ENCODE measurements around the gene ELMO3. TPM values are rescaled to one million over a fixed set of nuclear protein-coding genes. Genes with fewer than 3 reads are reported as not detected.

Gene ELMO3
- total RNA-seq, 1 donor from 2014 or later, result 1.7 TPM

DNA sequence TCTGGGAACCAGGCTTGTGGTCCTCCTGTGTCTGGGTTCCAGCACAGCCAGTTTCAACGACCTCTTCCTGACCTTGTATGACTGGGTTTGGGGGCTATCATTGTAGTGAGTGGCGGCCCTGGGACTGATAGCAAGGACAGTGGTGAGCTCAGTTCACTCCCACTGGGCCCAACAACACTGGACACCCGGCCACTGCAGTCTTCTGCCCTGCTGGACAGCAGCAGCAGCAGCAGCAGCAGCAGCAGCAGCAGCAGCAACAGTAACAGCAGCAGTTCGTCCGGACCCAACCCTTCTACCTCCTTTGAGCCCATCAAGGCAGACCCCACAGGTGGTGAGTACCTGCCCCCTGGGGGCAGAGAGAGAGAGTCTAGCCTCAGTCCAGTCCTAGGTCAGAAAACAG, 3.3 kb upstream of the ELMO3 start:
- Mint-ChIP-seq H3K27ac (ENCODE audit: unreplicated experiment) (no peak overlapping the region), H3K4me1 (ENCODE audit: unreplicated experiment) (peaks cover 33% of the 10 kb centered on the region), H3K36me3 (ENCODE audit: unreplicated experiment) (peaks cover 24% of the 10 kb centered on the region), H3K4me3 (ENCODE audit: unreplicated experiment) (no peak overlapping the region), H3K27me3 (ENCODE audit: unreplicated experiment) (no peaks in the 10 kb centered on the region), H3K9me3 (ENCODE audit: unreplicated experiment) (no peaks in the 10 kb centered on the region)
- no peak for DNase-seq (ENCODE audit: extremely low spot score, unreplicated experiment)
- TF ChIP-seq, protein P1, sequence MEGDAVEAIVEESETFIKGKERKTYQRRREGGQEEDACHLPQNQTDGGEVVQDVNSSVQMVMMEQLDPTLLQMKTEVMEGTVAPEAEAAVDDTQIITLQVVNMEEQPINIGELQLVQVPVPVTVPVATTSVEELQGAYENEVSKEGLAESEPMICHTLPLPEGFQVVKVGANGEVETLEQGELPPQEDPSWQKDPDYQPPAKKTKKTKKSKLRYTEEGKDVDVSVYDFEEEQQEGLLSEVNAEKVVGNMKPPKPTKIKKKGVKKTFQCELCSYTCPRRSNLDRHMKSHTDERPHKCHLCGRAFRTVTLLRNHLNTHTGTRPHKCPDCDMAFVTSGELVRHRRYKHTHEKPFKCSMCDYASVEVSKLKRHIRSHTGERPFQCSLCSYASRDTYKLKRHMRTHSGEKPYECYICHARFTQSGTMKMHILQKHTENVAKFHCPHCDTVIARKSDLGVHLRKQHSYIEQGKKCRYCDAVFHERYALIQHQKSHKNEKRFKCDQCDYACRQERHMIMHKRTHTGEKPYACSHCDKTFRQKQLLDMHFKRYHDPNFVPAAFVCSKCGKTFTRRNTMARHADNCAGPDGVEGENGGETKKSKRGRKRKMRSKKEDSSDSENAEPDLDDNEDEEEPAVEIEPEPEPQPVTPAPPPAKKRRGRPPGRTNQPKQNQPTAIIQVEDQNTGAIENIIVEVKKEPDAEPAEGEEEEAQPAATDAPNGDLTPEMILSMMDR (IDR thresholded peaks at IDR 0.05), result no peak

DNA sequence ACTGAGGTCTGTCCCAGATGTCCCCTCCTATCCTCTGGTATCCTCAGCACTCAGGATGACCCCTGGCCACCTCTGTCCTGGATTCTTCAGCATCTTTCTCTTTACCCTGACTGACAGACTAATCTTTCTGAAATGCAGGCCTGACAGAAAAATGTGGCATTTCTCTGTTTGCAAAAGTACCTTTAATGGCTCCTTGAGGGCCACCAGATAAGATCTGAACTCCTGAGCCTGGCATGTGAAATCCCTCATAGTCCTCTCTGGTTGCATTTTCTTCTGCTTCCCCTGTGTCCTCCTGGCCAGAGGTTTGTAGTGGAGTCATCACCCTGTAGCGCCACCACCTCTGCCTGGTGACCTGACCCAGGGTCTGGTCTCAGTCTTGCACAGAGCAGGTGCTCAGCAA, 2.0 kb upstream of the ELMO3 start:
- no peaks in the 10 kb centered on the region for H3K27me3 Mint-ChIP-seq (ENCODE audit: unreplicated experiment)
- no peak overlapping the region for H3K27ac Mint-ChIP-seq (ENCODE audit: unreplicated experiment)
- TF ChIP-seq, protein P1 (IDR thresholded peaks at IDR 0.05), result no peak
- H3K4me1 Mint-ChIP-seq (ENCODE audit: unreplicated experiment), result peaks cover 26% of the 10 kb centered on the region
- DNase-seq (ENCODE audit: extremely low spot score, unreplicated experiment), result no peak
- no peaks in the 10 kb centered on the region for H3K9me3 Mint-ChIP-seq (ENCODE audit: unreplicated experiment)
- no peak overlapping the region for H3K4me3 Mint-ChIP-seq (ENCODE audit: unreplicated experiment)
- H3K36me3 Mint-ChIP-seq (ENCODE audit: unreplicated experiment), result peaks cover 24% of the 10 kb centered on the region

DNA sequence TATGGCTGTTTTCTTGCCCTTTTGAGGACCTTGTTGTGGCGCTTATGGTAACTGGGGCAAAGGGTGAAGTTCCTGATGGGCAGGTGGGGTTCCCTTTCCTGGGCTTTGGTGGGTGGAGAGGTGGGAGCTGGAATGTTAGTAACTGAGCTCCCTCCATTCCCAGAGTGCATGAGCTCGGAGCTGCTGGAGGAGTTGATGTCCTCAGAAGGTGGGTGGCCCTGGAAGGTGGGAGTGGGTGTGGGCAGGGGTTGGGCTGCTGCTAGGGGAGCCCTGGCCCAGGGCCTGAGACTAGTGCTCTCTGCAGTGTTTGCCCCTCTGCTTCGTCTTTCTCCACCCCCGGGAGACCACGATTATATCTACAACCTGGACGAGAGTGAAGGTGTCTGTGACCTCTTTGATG, 1.2 kb upstream of the ELMO3 start:
- Mint-ChIP-seq H3K36me3 (ENCODE audit: unreplicated experiment) (peaks cover 26% of the 10 kb centered on the region), H3K27ac (ENCODE audit: unreplicated experiment) (no peak overlapping the region), H3K27me3 (ENCODE audit: unreplicated experiment) (no peaks in the 10 kb centered on the region), H3K4me1 (ENCODE audit: unreplicated experiment) (peaks cover 22% of the 10 kb centered on the region), H3K9me3 (ENCODE audit: unreplicated experiment) (no peaks in the 10 kb centered on the region), H3K4me3 (ENCODE audit: unreplicated experiment) (no peak overlapping the region)
- no peak for DNase-seq (ENCODE audit: extremely low spot score, unreplicated experiment)
- TF ChIP-seq, protein P1 (IDR thresholded peaks at IDR 0.05), result no peak

DNA sequence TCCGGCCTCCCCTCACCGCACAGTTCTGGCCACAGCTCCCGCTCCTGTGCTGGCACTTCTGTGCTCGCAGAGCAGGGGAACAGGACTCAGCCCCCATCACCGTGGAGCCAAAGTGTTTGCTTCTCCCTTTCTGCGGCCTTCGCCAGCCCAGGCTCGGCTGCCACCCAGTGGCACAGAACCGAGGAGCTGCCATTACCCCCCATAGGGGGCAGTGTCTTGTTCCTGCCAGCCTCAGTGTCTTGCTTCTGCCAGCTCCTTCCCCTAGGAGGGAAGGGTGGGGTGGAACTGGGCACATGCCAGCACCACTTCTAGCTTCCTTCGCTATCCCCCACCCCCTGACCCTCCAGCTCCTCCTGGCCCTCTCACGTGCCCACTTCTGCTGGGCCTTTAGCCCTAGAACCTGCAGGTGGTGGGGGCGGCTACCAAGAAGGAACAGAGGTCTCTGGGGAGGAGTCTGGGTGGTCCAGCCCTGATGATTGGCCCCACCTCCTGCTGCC, 645 bp upstream of the ELMO3 start:
- TF ChIP-seq, protein P1 (IDR thresholded peaks at IDR 0.05), result peak; percentile 61
- no peak overlapping the region for H3K4me3 Mint-ChIP-seq (ENCODE audit: unreplicated experiment)
- peaks cover 16% of the 10 kb centered on the region for H3K4me1 Mint-ChIP-seq (ENCODE audit: unreplicated experiment)
- no peaks in the 10 kb centered on the region for H3K27me3 Mint-ChIP-seq (ENCODE audit: unreplicated experiment)
- no peak for DNase-seq (ENCODE audit: extremely low spot score, unreplicated experiment)
- peaks cover 26% of the 10 kb centered on the region for H3K36me3 Mint-ChIP-seq (ENCODE audit: unreplicated experiment)
- H3K27ac Mint-ChIP-seq (ENCODE audit: unreplicated experiment), result peak overlapping the region; percentile 38
- H3K9me3 Mint-ChIP-seq (ENCODE audit: unreplicated experiment), result no peaks in the 10 kb centered on the region

DNA sequence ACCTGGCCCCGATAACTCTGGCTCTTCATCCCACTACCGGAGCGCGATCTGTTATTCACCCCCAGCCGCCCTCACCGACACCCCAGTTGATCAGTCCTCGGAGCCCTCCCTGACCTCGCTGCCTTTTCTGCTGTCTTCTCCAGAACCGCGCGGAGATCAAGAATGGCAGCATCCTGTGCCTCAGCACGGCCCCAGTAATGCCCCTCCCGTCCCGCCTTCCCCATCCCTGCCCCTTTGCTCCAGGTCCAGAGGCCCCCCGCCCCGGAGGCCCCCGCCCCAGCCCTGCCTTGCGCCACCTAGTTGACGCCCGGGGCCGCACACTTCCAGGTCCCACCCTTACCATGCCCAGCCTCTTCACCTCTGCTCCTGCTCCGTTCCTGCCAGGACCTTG, 872 bp downstream of the ELMO3 start:
- peaks cover 26% of the 10 kb centered on the region for H3K36me3 Mint-ChIP-seq (ENCODE audit: unreplicated experiment)
- TF ChIP-seq, protein P1 (IDR thresholded peaks at IDR 0.05), result no peak
- peaks cover 7% of the 10 kb centered on the region for H3K4me1 Mint-ChIP-seq (ENCODE audit: unreplicated experiment)
- no peak for DNase-seq (ENCODE audit: extremely low spot score, unreplicated experiment)
- no peaks in the 10 kb centered on the region for H3K27me3 Mint-ChIP-seq (ENCODE audit: unreplicated experiment)
- H3K4me3 Mint-ChIP-seq (ENCODE audit: unreplicated experiment), result no peak overlapping the region
- H3K27ac Mint-ChIP-seq (ENCODE audit: unreplicated experiment), result no peak overlapping the region
- H3K9me3 Mint-ChIP-seq (ENCODE audit: unreplicated experiment), result no peaks in the 10 kb centered on the region

Data from osteocyte (in vitro differentiated cells).